GM19463 (cell line): ENCODE measurements around the gene PCYOX1L.

Source experiments
- ATAC-seq: cut with Tn5 transposase; IDR thresholded peaks from one replicate; pipeline ENCODE4 v1.9.1; 2021; ENCODE audit warnings: mild to moderate bottlenecking, moderate library complexity; ENCODE audit not compliant: unreplicated experiment

PCYOX1L gene

GRCh38 chr5:149418910-149419531 is 61.2 kb downstream of the PCYOX1L start:
- no peak for ATAC-seq
